Measurements from ENCODE around the gene ZFP2.

DNA sequence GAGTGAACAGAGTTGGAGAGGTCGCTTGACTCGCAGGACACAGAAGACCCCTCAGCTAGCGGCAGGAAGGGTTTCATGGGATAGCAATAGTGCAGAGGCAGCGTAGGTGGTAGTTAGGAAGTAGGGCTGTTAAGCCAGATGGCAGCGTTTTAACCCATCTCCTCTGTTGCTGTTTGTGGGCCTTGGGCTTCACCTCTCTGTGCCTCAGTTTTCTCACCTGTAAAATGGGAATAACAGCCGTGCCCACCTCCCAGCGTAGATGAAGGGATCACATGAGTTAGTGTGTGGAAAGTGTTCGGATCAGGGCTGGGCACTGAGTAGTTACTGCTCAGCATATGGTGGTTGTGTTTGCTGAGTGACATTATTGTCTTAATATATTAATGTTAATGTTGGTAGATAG, 34.1 kb upstream of the ZFP2 start:
- TF ChIP-seq POLR2A (IDR thresholded peaks at IDR 0.05): no peak
- TF ChIP-seq, protein P1, sequence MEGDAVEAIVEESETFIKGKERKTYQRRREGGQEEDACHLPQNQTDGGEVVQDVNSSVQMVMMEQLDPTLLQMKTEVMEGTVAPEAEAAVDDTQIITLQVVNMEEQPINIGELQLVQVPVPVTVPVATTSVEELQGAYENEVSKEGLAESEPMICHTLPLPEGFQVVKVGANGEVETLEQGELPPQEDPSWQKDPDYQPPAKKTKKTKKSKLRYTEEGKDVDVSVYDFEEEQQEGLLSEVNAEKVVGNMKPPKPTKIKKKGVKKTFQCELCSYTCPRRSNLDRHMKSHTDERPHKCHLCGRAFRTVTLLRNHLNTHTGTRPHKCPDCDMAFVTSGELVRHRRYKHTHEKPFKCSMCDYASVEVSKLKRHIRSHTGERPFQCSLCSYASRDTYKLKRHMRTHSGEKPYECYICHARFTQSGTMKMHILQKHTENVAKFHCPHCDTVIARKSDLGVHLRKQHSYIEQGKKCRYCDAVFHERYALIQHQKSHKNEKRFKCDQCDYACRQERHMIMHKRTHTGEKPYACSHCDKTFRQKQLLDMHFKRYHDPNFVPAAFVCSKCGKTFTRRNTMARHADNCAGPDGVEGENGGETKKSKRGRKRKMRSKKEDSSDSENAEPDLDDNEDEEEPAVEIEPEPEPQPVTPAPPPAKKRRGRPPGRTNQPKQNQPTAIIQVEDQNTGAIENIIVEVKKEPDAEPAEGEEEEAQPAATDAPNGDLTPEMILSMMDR (IDR thresholded peaks at IDR 0.05): no peak

Data from prostate gland (tissue), 2 donors.